Endometrial microvascular endothelial cells (primary cell): ENCODE results near the gene CCDC88C. TPM values are rescaled to one million over a fixed set of nuclear protein-coding genes. Genes with fewer than 3 reads are reported as not detected.

Source experiments
- in situ Hi-C: cut with HindIII; loops from 2 replicates; pipeline ENCODE4 v1.10.0; 2017; ENCODE audit warnings: low sequenced_read_pairs, low pct_unique_long_range_greater_than_20kb; ENCODE audit errors: inconsistent ontology term
- total RNA-seq: library from RNA; depleted of rRNA; stranded (reverse); fragments of >200 nt; gene quantifications from one replicate; pipeline ENCODE4 v1.2.3, GENCODE V29; 2015; ENCODE audit errors: inconsistent ontology term

Gene CCDC88C
- total RNA-seq, 1 donor from 2014 or later = 7.2 TPM

GRCh38 chr14:91418387-91419043 is 895 bp upstream of the CCDC88C start:
- in situ Hi-C loops = loop anchor here (25.0 kb wide), 1 partner anchor 131 kb away; no protein-coding TSS in a partner anchor

GRCh38 chr14:91417983-91418386 is 365 bp upstream of the CCDC88C start:
- in situ Hi-C loops = loop anchor here (25.0 kb wide), 1 partner anchor 131 kb away; no protein-coding TSS in a partner anchor

GRCh38 chr14:91416744-91417119 is 888 bp downstream of the CCDC88C start:
- in situ Hi-C loops = loop anchor here (25.0 kb wide), 1 partner anchor 129 kb away; no protein-coding TSS in a partner anchor

GRCh38 chr14:91415794-91416743 is 1.6 kb downstream of the CCDC88C start:
- in situ Hi-C loops = loop anchor here (25.0 kb wide), 1 partner anchor 129 kb away; no protein-coding TSS in a partner anchor

GRCh38 chr14:91414475-91414833 is 3.2 kb downstream of the CCDC88C start:
- in situ Hi-C loops = loop anchor here (25.0 kb wide), 1 partner anchor 127 kb away; no protein-coding TSS in a partner anchor

- in situ Hi-C loops = loop anchor here (25.0 kb wide), 1 partner anchor 127 kb away; no protein-coding TSS in a partner anchor
These were observed 3.8 kb downstream of the CCDC88C start for GRCh38 chr14:91413547-91414474.

- in situ Hi-C loops = loop anchor here (25.0 kb wide), 1 partner anchor 126 kb away; no protein-coding TSS in a partner anchor
These were observed 4.7 kb downstream of the CCDC88C start for GRCh38 chr14:91412939-91413338.

GRCh38 chr14:91410771-91411536 is 6.7 kb downstream of the CCDC88C start:
- in situ Hi-C loops = loop anchor here (25.0 kb wide), 1 partner anchor 124 kb away; no protein-coding TSS in a partner anchor

GRCh38 chr14:91409928-91410718 is 7.5 kb downstream of the CCDC88C start:
- in situ Hi-C loops = loop anchor here (25.0 kb wide), 1 partner anchor 123 kb away; no protein-coding TSS in a partner anchor

GRCh38 chr14:91409240-91409639 is 8.4 kb downstream of the CCDC88C start:
- in situ Hi-C loops = loop anchor here (25.0 kb wide), 1 partner anchor 122 kb away; no protein-coding TSS in a partner anchor

- in situ Hi-C loops = loop anchor here (25.0 kb wide), 1 partner anchor 120 kb away; no protein-coding TSS in a partner anchor
These were observed 10.6 kb downstream of the CCDC88C start for GRCh38 chr14:91406982-91407381.

- in situ Hi-C loops = loop anchor here (25.0 kb wide), 1 partner anchor 119 kb away; no protein-coding TSS in a partner anchor
These were observed 11.2 kb downstream of the CCDC88C start for GRCh38 chr14:91406451-91406850.

GRCh38 chr14:91405724-91406435 is 11.7 kb downstream of the CCDC88C start:
- in situ Hi-C loops = loop anchor here (25.0 kb wide), 1 partner anchor 119 kb away; no protein-coding TSS in a partner anchor

- in situ Hi-C loops = loop anchor here (25.0 kb wide), 1 partner anchor 118 kb away; no protein-coding TSS in a partner anchor
These were observed 12.3 kb downstream of the CCDC88C start for GRCh38 chr14:91405241-91405721.

GRCh38 chr14:91402771-91403600 is 14.6 kb downstream of the CCDC88C start:
- in situ Hi-C loops = loop anchor here (25.0 kb wide), 1 partner anchor 116 kb away; no protein-coding TSS in a partner anchor
